Activated CD8-positive, alpha-beta T cell treated with anti-CD3 and anti-CD28 coated beads, Interleukin-2, amount 10 ng/mL, durations not matched to agents 7 days and 5 days (primary cell): ENCODE results near the gene GK. TPM values are rescaled to one million over a fixed set of nuclear protein-coding genes. Genes with fewer than 3 reads are reported as not detected.

Experiments used
- ATAC-seq: fragments of 150-1000 bp; cut with Tn5 transposase; one replicate; pipeline ENCODE4 v1.10.0; 2021; ENCODE audit warnings: moderate library complexity
- CTCF ChIA-PET: fragments of 350-600 bp; sonication (Branson Sonifier 250); formaldehyde crosslinking; loops from one replicate; lab custom pipeline; 2021; ENCODE audit warnings: antibody characterized with exemption; lab: Charles Lee
- POLR2A ChIA-PET: fragments of 350-600 bp; sonication (Branson Sonifier 250); formaldehyde crosslinking; loops from one replicate; lab custom pipeline; 2021; ENCODE audit warnings: antibody characterized with exemption; lab: Charles Lee
- DNase-seq: peaks from one replicate; pipeline ENCODE4 v3.0.0-alpha.2; 2020
- H3K27ac Mint-ChIP-seq: one replicate; pipeline ENCODE4 v1.8.0; 2021; ENCODE audit warnings: mild to moderate bottlenecking, mixed read lengths
- H3K27me3 Mint-ChIP-seq: one replicate; pipeline ENCODE4 v1.8.0; 2021; ENCODE audit warnings: low read depth, mixed read lengths
- H3K36me3 Mint-ChIP-seq: one replicate; pipeline ENCODE4 v1.8.0; 2021; ENCODE audit warnings: low read depth, mixed read lengths
- H3K4me1 Mint-ChIP-seq: one replicate; pipeline ENCODE4 v1.8.0; 2021; ENCODE audit warnings: low read depth, mixed read lengths
- H3K4me3 Mint-ChIP-seq: one replicate; pipeline ENCODE4 v1.8.0; 2021; ENCODE audit warnings: mild to moderate bottlenecking, mixed read lengths
- H3K9me3 Mint-ChIP-seq: one replicate; pipeline ENCODE4 v1.8.0; 2022; ENCODE audit warnings: mixed read lengths; ENCODE audit not compliant: insufficient read depth
- total RNA-seq, 2 experiments: library from RNA; stranded (reverse); gene quantifications; one replicate each; pipeline ENCODE4 v1.2.3, GENCODE V29; 2021

Gene GK
- total RNA-seq, result 10 to 100 TPM; 10.7 to 12.0 TPM

GRCh38 chrX:30653415-30654131, at the start of gene GK:
TSS of gene GK (plus strand) at chrX:30653423. CDS start at chrX:30653538, 115 bp downstream.
- Mint-ChIP-seq H3K4me1 (peaks cover 52% of the 10 kb centered on the region), H3K4me3 (peak within 1 kb of the TSS; percentile 81), H3K27me3 (no peaks in the 10 kb centered on the region), H3K27ac (peak within 1 kb of the TSS; percentile 96), H3K9me3 (no peaks in the 10 kb centered on the region), H3K36me3 (peaks cover 3% of the 10 kb centered on the region)
- ChIA-PET CTCF (no interaction called here), POLR2A (interaction anchor here (1.5 to 1.7 kb wide), 2 partner anchors 60 to 76 kb away, joined by 4 read pairs; partner anchors contain the start of gene TASL)
- ATAC-seq (peak; percentile 4), DNase-seq (peak; percentile 22)

GRCh38 chrX:30607155-30607554, 46.1 kb upstream of the GK start:
- Mint-ChIP-seq H3K27ac (no peak overlapping the region), H3K4me3 (no peak overlapping the region), H3K27me3 (no peaks in the 10 kb centered on the region), H3K9me3 (no peaks in the 10 kb centered on the region), H3K4me1 (no peaks in the 10 kb centered on the region), H3K36me3 (no peaks in the 10 kb centered on the region)
- ChIA-PET POLR2A (no interaction called here), CTCF (no interaction called here)
- no peak for ATAC-seq
- no peak for DNase-seq

GRCh38 chrX:30610026-30610425, 43.2 kb upstream of the GK start:
- no peak for ATAC-seq
- peaks cover 2% of the 10 kb centered on the region for H3K27me3 Mint-ChIP-seq
- H3K27ac Mint-ChIP-seq, result no peak overlapping the region
- H3K36me3 Mint-ChIP-seq, result no peaks in the 10 kb centered on the region
- H3K4me1 Mint-ChIP-seq, result no peaks in the 10 kb centered on the region
- H3K4me3 Mint-ChIP-seq, result no peak overlapping the region
- CTCF ChIA-PET, result no interaction called here
- POLR2A ChIA-PET, result no interaction called here
- no peaks in the 10 kb centered on the region for H3K9me3 Mint-ChIP-seq
- no peak for DNase-seq

GRCh38 chrX:30612250-30612655, 41.0 kb upstream of the GK start:
- Mint-ChIP-seq H3K4me3 (no peak overlapping the region), H3K4me1 (no peaks in the 10 kb centered on the region), H3K27me3 (peaks cover 2% of the 10 kb centered on the region), H3K9me3 (no peaks in the 10 kb centered on the region), H3K27ac (no peak overlapping the region), H3K36me3 (no peaks in the 10 kb centered on the region)
- DNase-seq (no peak), ATAC-seq (no peak)
- ChIA-PET CTCF (no interaction called here), POLR2A (no interaction called here)

- DNase-seq (no peak), ATAC-seq (no peak)
- ChIA-PET CTCF (no interaction called here), POLR2A (no interaction called here)
- no peak overlapping the region for H3K27ac Mint-ChIP-seq
- no peaks in the 10 kb centered on the region for H3K36me3 Mint-ChIP-seq
- peaks cover 2% of the 10 kb centered on the region for H3K27me3 Mint-ChIP-seq
- H3K4me3 Mint-ChIP-seq, result no peak overlapping the region
- H3K4me1 Mint-ChIP-seq, result no peaks in the 10 kb centered on the region
- H3K9me3 Mint-ChIP-seq, result no peaks in the 10 kb centered on the region
Measured at GRCh38 chrX:30613721-30614120, 39.5 kb upstream of the GK start.

- Mint-ChIP-seq H3K9me3 (no peaks in the 10 kb centered on the region), H3K4me3 (no peak overlapping the region), H3K36me3 (no peaks in the 10 kb centered on the region), H3K4me1 (no peaks in the 10 kb centered on the region), H3K27ac (no peak overlapping the region), H3K27me3 (peaks cover 4% of the 10 kb centered on the region)
- no peak for DNase-seq
- no peak for ATAC-seq
- ChIA-PET CTCF (no interaction called here), POLR2A (no interaction called here)
Measured at GRCh38 chrX:30615229-30615628, 38.0 kb upstream of the GK start.

- H3K27ac Mint-ChIP-seq, result no peak overlapping the region
- peaks cover 2% of the 10 kb centered on the region for H3K36me3 Mint-ChIP-seq
- POLR2A ChIA-PET, result no interaction called here
- DNase-seq (no peak), ATAC-seq (no peak)
- no peaks in the 10 kb centered on the region for H3K4me1 Mint-ChIP-seq
- H3K4me3 Mint-ChIP-seq, result no peak overlapping the region
- H3K9me3 Mint-ChIP-seq, result peaks cover 9% of the 10 kb centered on the region
- CTCF ChIA-PET, result no interaction called here
- H3K27me3 Mint-ChIP-seq, result peaks cover 2% of the 10 kb centered on the region
Measured at GRCh38 chrX:30618160-30618765, 35.0 kb upstream of the GK start.

- no peak for ATAC-seq
- no peak for DNase-seq
- no peaks in the 10 kb centered on the region for H3K4me1 Mint-ChIP-seq
- no peak overlapping the region for H3K27ac Mint-ChIP-seq
- H3K4me3 Mint-ChIP-seq, result no peak overlapping the region
- POLR2A ChIA-PET, result no interaction called here
- peaks cover 9% of the 10 kb centered on the region for H3K9me3 Mint-ChIP-seq
- H3K36me3 Mint-ChIP-seq, result peaks cover 2% of the 10 kb centered on the region
- peaks cover 2% of the 10 kb centered on the region for H3K27me3 Mint-ChIP-seq
- CTCF ChIA-PET, result no interaction called here
Measured at GRCh38 chrX:30620125-30620524, 33.1 kb upstream of the GK start.

- Mint-ChIP-seq H3K27ac (no peak overlapping the region), H3K36me3 (peaks cover 2% of the 10 kb centered on the region), H3K9me3 (peaks cover 9% of the 10 kb centered on the region), H3K27me3 (peaks cover 2% of the 10 kb centered on the region), H3K4me3 (no peak overlapping the region), H3K4me1 (no peaks in the 10 kb centered on the region)
- DNase-seq (no peak), ATAC-seq (no peak)
- ChIA-PET CTCF (no interaction called here), POLR2A (no interaction called here)
Measured at GRCh38 chrX:30620980-30621618, 32.1 kb upstream of the GK start.

- H3K4me3 Mint-ChIP-seq, result no peak overlapping the region
- H3K27me3 Mint-ChIP-seq, result peaks cover 2% of the 10 kb centered on the region
- ATAC-seq, result no peak
- no peak for DNase-seq
- peaks cover 2% of the 10 kb centered on the region for H3K36me3 Mint-ChIP-seq
- ChIA-PET POLR2A (no interaction called here), CTCF (interaction anchor here (0.7 kb wide), 1 partner anchor 14 kb away, joined by 3 read pairs; no protein-coding TSS in a partner anchor)
- H3K4me1 Mint-ChIP-seq, result no peaks in the 10 kb centered on the region
- H3K9me3 Mint-ChIP-seq, result peaks cover 9% of the 10 kb centered on the region
- no peak overlapping the region for H3K27ac Mint-ChIP-seq
Measured at GRCh38 chrX:30622361-30622760, 30.9 kb upstream of the GK start.

GRCh38 chrX:30626402-30626801, 26.8 kb upstream of the GK start:
- H3K9me3 Mint-ChIP-seq, result peaks cover 9% of the 10 kb centered on the region
- ChIA-PET POLR2A (no interaction called here), CTCF (no interaction called here)
- ATAC-seq (no peak), DNase-seq (no peak)
- H3K36me3 Mint-ChIP-seq, result peaks cover under 1% of the 10 kb centered on the region
- no peaks in the 10 kb centered on the region for H3K27me3 Mint-ChIP-seq
- H3K27ac Mint-ChIP-seq, result no peak overlapping the region
- no peaks in the 10 kb centered on the region for H3K4me1 Mint-ChIP-seq
- H3K4me3 Mint-ChIP-seq, result no peak overlapping the region
